Natural killer cell (primary cell): Measurements from ENCODE around the gene EYS. TPM values are rescaled to one million over a fixed set of nuclear protein-coding genes. Genes with fewer than 3 reads are reported as not detected.

Experiments used
- ATAC-seq, 3 donors: fragments of 150-1000 bp in 2 of 3; fragments of 200-7000 bp in 1 of 3; cut with Tn5 transposase; 1 replicate in 1 of 3; 2 replicates in 2 of 3; pipeline ENCODE4 v1.10.0; 2021; ENCODE audit warnings: mild to moderate bottlenecking in 2 of 3, moderate library complexity in 2 of 3
- DNase-seq, 2 donors: peaks; one replicate each; pipeline versions ENCODE4 v3.0.0 to v3.0.0-alpha.2; 2013 to 2021; ENCODE audit warnings: mixed read lengths in 1 of 2
- H3K27ac ChIP-seq: one replicate; pipeline ENCODE4 v1.5.1; 2013; ENCODE audit warnings: mild to moderate bottlenecking, low read length
- H3K27me3 ChIP-seq: one replicate; pipeline ENCODE4 v1.6.1; 2013; ENCODE audit warnings: low read length; ENCODE audit not compliant: control insufficient read depth, insufficient read depth
- H3K36me3 ChIP-seq: one replicate; pipeline ENCODE4 v1.6.1; 2013; ENCODE audit warnings: low read length; ENCODE audit not compliant: control insufficient read depth, insufficient read depth
- H3K4me1 ChIP-seq: one replicate; pipeline ENCODE4 v1.6.1; 2013; ENCODE audit warnings: low read length; ENCODE audit not compliant: control insufficient read depth, insufficient read depth
- H3K4me3 ChIP-seq: one replicate; pipeline ENCODE4 v1.5.1; 2013; ENCODE audit warnings: low read length
- H3K9me3 ChIP-seq: one replicate; pipeline ENCODE4 v1.6.1; 2013; ENCODE audit warnings: low read length; ENCODE audit not compliant: control insufficient read depth, insufficient read depth
- H3K27ac Mint-ChIP-seq, 2 donors: one replicate each; pipeline ENCODE4 v1.8.0; 2022; ENCODE audit warnings: mild to moderate bottlenecking in 2 of 2, mixed read lengths in 2 of 2, moderate library complexity in 1 of 2
- H3K27me3 Mint-ChIP-seq, 2 donors: one replicate each; pipeline ENCODE4 v1.8.0; 2022; ENCODE audit warnings: low read depth in 2 of 2, mixed read lengths in 2 of 2
- H3K36me3 Mint-ChIP-seq: one replicate; pipeline ENCODE4 v1.8.0; 2022; ENCODE audit warnings: mixed read lengths
- H3K4me1 Mint-ChIP-seq, 2 donors: one replicate each; pipeline ENCODE4 v1.8.0; 2022; ENCODE audit warnings: mixed read lengths in 2 of 2
- H3K4me3 Mint-ChIP-seq: one replicate; pipeline ENCODE4 v1.8.0; 2022; ENCODE audit warnings: mild to moderate bottlenecking, moderate library complexity, mixed read lengths
- H3K9me3 Mint-ChIP-seq, 2 donors: one replicate each; pipeline ENCODE4 v1.8.0; 2022; ENCODE audit warnings: mixed read lengths in 2 of 2
- WGBS: methylation state at CpG from one replicate; pipeline ENCODE4 v1.1.7; 2013; ENCODE audit warnings: missing lambda C conversion rate; ENCODE audit not compliant: insufficient coverage; 5-methylcytosine and 5-hydroxymethylcytosine counted together
- intact Hi-C: fragments of 100-400 bp; cut with micrococcal nuclease; formaldehyde crosslinking; loops from one replicate; pipeline ENCODE4 v1.14.2; 2022
- total RNA-seq, 4 donors: library from RNA; stranded (reverse); fragments of 120-200 nt in 1 of 4; gene quantifications; one replicate each; pipeline versions ENCODE4 v1.2.3 to v1.2.4, GENCODE V29; 2013 to 2022
- TF ChIP-seq, protein P1 (sequence below): fragments of 200-600 bp; IDR thresholded peaks from one replicate; pipeline ENCODE4 v1.8.0; 2022; ENCODE audit warnings: antibody characterized with exemption

The EYS gene
- total RNA-seq, 3 donors from 2014 or later (not counting 1 experiment from before 2014, with no cell fraction given), result 0.55 TPM; not detected in 2

DNA sequence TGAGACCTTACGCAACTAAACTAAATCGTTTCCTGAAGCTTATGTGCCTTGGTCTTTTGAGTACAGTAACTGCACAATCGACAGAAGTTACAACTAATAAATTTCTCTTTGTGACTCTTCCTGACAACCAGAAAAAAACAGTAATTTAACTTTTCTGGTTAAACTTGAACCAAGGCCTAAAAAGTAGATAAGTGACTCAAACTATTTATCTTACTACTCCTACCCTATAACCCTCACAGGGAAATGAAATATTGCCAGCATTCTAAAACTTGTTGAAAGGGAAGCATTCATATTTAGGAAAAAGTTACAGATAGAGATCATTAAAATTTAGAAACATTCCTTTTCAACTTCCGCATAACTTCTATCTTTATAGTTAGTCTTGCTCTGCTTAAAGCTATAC lies 1034.4 kb downstream of the EYS start:
- no peaks in the 10 kb centered on the region for H3K4me1 Mint-ChIP-seq
- H3K36me3 Mint-ChIP-seq, result no peaks in the 10 kb centered on the region
- ATAC-seq, result no peak
- no peaks in the 10 kb centered on the region for H3K4me1 ChIP-seq
- H3K27ac Mint-ChIP-seq, result no peak overlapping the region
- H3K27me3 ChIP-seq, result no peaks in the 10 kb centered on the region
- peaks cover 6 to 11% of the 10 kb centered on the region in 2 donors for H3K9me3 Mint-ChIP-seq
- no peaks in the 10 kb centered on the region for H3K9me3 ChIP-seq
- intact Hi-C loops, result no loop called here
- DNase-seq, result no peak
- H3K4me3 Mint-ChIP-seq, result no peak overlapping the region
- no peaks in the 10 kb centered on the region for H3K36me3 ChIP-seq
- H3K27me3 Mint-ChIP-seq, result no peaks in the 10 kb centered on the region
- TF ChIP-seq, protein P1, sequence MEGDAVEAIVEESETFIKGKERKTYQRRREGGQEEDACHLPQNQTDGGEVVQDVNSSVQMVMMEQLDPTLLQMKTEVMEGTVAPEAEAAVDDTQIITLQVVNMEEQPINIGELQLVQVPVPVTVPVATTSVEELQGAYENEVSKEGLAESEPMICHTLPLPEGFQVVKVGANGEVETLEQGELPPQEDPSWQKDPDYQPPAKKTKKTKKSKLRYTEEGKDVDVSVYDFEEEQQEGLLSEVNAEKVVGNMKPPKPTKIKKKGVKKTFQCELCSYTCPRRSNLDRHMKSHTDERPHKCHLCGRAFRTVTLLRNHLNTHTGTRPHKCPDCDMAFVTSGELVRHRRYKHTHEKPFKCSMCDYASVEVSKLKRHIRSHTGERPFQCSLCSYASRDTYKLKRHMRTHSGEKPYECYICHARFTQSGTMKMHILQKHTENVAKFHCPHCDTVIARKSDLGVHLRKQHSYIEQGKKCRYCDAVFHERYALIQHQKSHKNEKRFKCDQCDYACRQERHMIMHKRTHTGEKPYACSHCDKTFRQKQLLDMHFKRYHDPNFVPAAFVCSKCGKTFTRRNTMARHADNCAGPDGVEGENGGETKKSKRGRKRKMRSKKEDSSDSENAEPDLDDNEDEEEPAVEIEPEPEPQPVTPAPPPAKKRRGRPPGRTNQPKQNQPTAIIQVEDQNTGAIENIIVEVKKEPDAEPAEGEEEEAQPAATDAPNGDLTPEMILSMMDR, result no peak
- WGBS, result 29% methylated on average over 3 of the region's 4 CpGs
- H3K27ac ChIP-seq, result no peak overlapping the region
- H3K4me3 ChIP-seq, result no peak overlapping the region

DNA sequence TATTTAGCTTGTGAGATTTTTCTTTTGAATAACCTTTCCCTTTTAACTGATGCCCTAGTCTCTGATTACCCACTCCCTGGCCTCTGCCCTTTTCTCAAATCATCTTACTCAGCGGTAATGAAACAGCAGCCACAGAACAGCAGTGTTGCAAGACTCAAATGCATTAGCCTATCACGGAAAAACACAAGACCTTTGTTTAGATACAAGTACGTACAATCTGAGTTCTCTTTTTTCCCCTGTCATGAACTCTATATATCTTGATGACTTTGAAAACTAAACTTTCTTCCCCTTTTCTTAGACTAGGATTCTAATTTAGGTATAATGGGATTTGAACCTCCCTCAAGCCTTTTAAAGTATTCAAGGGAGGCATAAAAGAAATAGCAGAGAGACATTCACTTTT lies 1034.9 kb downstream of the EYS start:
- no peaks in the 10 kb centered on the region for H3K4me1 Mint-ChIP-seq
- no peaks in the 10 kb centered on the region for H3K27me3 ChIP-seq
- 0% methylated on average over 2 of the region's 3 CpGs for WGBS
- no peak overlapping the region for H3K4me3 ChIP-seq
- DNase-seq (no peak), ATAC-seq (peak in 1 of 3 donors; percentile 64)
- H3K9me3 ChIP-seq, result no peaks in the 10 kb centered on the region
- TF ChIP-seq, protein P1, result no peak
- H3K36me3 ChIP-seq, result no peaks in the 10 kb centered on the region
- H3K9me3 Mint-ChIP-seq, result peaks cover 6 to 11% of the 10 kb centered on the region in 2 donors
- no peaks in the 10 kb centered on the region for H3K36me3 Mint-ChIP-seq
- no peak overlapping the region for H3K27ac ChIP-seq
- H3K4me3 Mint-ChIP-seq, result no peak overlapping the region
- H3K4me1 ChIP-seq, result no peaks in the 10 kb centered on the region
- intact Hi-C loops, result no loop called here
- no peak overlapping the region for H3K27ac Mint-ChIP-seq
- H3K27me3 Mint-ChIP-seq, result no peaks in the 10 kb centered on the region

DNA sequence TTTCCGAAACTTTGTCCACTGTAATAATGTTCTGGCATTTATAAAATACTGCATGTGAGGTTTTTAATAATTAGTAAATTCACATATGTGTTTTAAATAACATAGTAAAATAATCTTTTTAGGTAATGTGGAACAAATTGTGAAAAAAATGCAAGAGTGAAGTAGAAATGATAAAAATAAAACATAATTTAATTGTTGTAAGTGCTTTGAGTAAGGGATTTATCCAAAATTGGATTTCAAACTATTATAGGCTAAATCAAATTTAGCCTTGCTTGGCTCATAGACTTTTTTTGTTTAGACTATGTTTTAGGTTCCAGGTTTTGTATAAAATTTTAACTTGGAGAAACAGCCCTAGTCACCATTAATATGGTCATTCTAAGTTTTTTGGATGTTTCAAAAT lies 1041.9 kb downstream of the EYS start:
- H3K4me3 Mint-ChIP-seq, result no peak overlapping the region
- no peak overlapping the region for H3K27ac Mint-ChIP-seq
- H3K36me3 Mint-ChIP-seq, result no peaks in the 10 kb centered on the region
- intact Hi-C loops, result no loop called here
- Histone ChIP-seq H3K9me3 (peaks cover 4% of the 10 kb centered on the region), H3K27me3 (no peaks in the 10 kb centered on the region), H3K4me3 (no peak overlapping the region), H3K36me3 (no peaks in the 10 kb centered on the region), H3K27ac (no peak overlapping the region), H3K4me1 (no peaks in the 10 kb centered on the region)
- no peak for DNase-seq
- peaks cover 9 to 21% of the 10 kb centered on the region in 2 donors for H3K9me3 Mint-ChIP-seq
- ATAC-seq, result no peak
- H3K27me3 Mint-ChIP-seq, result no peaks in the 10 kb centered on the region
- no CpG with 5 or more reads among the region's 1 CpG for WGBS
- TF ChIP-seq, protein P1, result no peak
- H3K4me1 Mint-ChIP-seq, result no peaks in the 10 kb centered on the region

DNA sequence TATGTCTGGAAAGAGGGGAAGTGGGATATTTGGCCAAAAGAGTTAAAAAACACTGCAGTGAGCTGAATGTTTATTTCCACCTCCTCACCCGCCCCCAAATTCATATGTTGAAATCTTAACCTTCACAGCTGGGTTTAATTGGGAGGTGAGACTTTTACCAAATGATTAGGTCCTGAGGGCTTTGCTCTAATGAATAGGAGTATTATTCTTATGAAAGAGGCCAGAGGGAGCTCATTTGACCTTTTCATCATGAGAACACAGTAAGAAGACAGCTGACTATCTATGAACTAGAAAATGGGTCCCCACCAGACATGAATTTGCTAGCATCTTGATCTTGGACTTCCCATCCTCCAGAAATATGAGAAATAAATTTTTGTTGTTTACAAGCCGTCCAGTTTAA lies 1042.5 kb downstream of the EYS start:
- intact Hi-C loops, result no loop called here
- TF ChIP-seq, protein P1, result no peak
- no CpG with 5 or more reads among the region's 2 CpGs for WGBS
- no peaks in the 10 kb centered on the region for H3K36me3 ChIP-seq
- no peak overlapping the region for H3K4me3 ChIP-seq
- no peaks in the 10 kb centered on the region for H3K27me3 ChIP-seq
- Mint-ChIP-seq H3K27ac (no peak overlapping the region), H3K4me1 (no peaks in the 10 kb centered on the region), H3K9me3 (peaks cover 9 to 21% of the 10 kb centered on the region in 2 donors), H3K36me3 (no peaks in the 10 kb centered on the region), H3K4me3 (no peak overlapping the region), H3K27me3 (no peaks in the 10 kb centered on the region)
- H3K27ac ChIP-seq, result no peak overlapping the region
- DNase-seq (no peak), ATAC-seq (no peak)
- peaks cover 4% of the 10 kb centered on the region for H3K9me3 ChIP-seq
- no peaks in the 10 kb centered on the region for H3K4me1 ChIP-seq
